DOHH2 (cell line): ENCODE measurements around the gene DNAJA3.

Experiments used
- CTCF ChIP-seq: fragments of 200-600 bp; sonication (generic); IDR thresholded peaks from one replicate; pipeline ENCODE4 v1.5.1; 2014; ENCODE audit warnings: antibody characterized with exemption, mild to moderate bottlenecking, low read depth, low read length; ENCODE audit not compliant: poor library complexity, severe bottlenecking
- EZH2phosphoT487 ChIP-seq: fragments of 200-600 bp; sonication (generic); IDR thresholded peaks from 2 replicates; pipeline ENCODE4 v1.6.1; 2017; ENCODE audit warnings: borderline replicate concordance, mild to moderate bottlenecking, antibody characterized with exemption, low read length, moderate library complexity, mixed read lengths

GRCh38 chr16:4477966-4478365, 52.3 kb downstream of the DNAJA3 start:
- TF ChIP-seq CTCF (no peak), EZH2phosphoT487 (no peak)
